Activated naive CD4-positive, alpha-beta T cell treated with anti-CD3 and anti-CD28 coated beads, Interleukin-2, amount 50 U/mL, for 72 hours (primary cell): ENCODE measurements around the gene M1AP. TPM values are rescaled to one million over a fixed set of nuclear protein-coding genes. Genes with fewer than 3 reads are reported as not detected.

Source experiments
- ATAC-seq, 2 donors: fragments of 150-1000 bp; cut with Tn5 transposase; 2 replicates each; pipeline ENCODE4 v1.10.0; 2021; ENCODE audit warnings: mild to moderate bottlenecking in 2 of 2, moderate library complexity in 2 of 2
- DNase-seq, 2 donors: peaks; one replicate each; pipeline ENCODE4 v3.0.0; 2021 to 2022; ENCODE audit warnings: low spot score in 2 of 2
- H3K27ac Mint-ChIP-seq, 2 donors: one replicate each; pipeline ENCODE4 v1.8.0; 2022; ENCODE audit warnings: mild to moderate bottlenecking in 2 of 2, mixed read lengths in 2 of 2
- H3K36me3 Mint-ChIP-seq, 2 donors: one replicate each; pipeline ENCODE4 v1.8.0; 2022; ENCODE audit warnings: mixed read lengths in 2 of 2
- H3K9me3 Mint-ChIP-seq, 2 donors: one replicate each; pipeline ENCODE4 v1.8.0; 2022; ENCODE audit warnings: mixed read lengths in 2 of 2
- total RNA-seq, 2 donors: library from RNA; stranded (reverse); gene quantifications; one replicate each; pipeline ENCODE4 v1.2.3, GENCODE V29; 2022

Gene M1AP
- total RNA-seq, 2 donors from 2014 or later = not detected

DNA sequence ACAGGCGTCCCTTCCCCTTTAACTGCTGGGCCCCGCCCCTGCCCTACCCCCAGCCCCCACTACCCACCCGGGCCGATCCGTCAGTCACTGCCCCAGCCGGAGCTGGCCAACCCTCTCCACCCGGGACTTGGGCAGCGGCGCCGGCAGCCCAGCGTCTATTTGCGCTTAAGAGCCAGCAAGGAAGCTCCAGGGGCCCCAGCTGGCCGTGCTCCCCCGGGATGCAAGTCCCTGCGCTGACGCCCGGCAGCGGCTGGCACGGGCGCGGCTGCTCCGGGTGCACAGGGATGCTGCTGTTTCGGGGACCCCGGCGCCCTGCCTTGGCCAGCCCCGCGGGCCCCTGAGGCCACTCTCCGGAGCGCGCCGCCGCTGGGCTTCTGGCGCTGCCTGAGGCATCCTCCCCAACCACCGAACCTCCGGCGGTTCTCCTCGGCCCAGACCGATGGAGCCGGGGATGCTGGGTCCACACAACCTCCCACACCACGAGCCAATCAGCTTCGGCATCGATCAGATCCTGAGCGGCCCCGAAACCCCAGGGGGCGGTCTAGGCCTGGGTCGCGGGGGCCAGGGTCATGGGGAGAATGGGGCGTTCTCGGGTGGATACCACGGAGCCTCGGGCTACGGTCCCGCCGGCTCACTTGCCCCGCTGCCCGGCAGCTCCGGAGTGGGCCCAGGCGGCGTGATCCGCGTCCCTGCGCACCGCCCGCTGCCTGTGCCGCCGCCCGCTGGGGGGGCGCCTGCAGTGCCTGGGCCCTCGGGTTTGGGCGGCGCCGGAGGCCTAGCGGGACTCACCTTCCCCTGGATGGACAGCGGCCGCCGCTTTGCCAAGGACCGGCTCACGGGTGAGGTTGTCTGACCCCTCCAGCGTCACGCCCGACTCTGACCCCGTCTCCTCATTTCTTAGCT is 133.5 kb downstream of the M1AP start, which contains the start of gene TLX2:
Gene TLX2 (plus strand): TSS at position 83 of the 903 bp plus-strand sequence. CDS start 357 bp downstream, at position 440.
- peak in 1 of 2 donors; percentile 36 for DNase-seq
- peak in 1 of 2 donors; percentile 30 for ATAC-seq

DNA sequence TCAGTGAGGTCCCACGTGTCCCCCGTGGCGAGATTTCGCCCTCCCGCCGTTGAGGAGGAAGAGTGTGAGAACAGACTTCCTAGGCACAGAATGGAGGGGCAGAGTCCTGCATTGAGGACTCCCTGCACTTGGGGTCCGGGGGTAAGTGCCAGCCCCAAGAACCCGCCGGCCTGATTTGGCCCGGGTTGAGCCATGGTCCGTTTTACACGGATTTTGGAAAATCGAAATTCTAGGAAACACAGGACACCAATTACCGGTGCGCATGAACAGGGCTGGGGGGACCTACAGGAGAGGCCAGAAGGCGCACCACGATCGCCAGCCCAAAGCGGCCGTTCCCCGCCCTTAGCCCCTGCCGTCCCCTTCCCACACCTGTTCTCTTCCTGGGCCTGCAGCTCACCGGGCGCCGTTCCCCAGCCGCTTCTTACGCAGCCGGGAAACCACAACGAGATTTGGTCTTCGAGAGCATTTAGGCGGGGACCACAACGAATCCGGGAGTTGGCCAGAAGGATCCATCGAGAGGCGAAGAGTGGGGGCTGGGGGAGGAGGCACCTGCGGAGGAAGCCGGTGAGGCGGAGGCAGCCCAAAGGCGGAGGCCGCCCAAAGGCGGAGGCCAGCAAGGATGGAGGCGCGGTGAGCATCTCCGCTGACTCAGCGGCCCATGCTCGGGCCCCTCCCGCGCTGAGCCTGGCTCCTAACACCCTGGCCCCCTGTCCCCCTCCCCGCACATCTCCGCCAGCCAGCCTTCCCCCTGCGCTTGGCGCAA is 134.3 kb downstream of the M1AP start:
- Mint-ChIP-seq H3K9me3 (peaks cover 0 to 4% of the 10 kb centered on the region in 2 donors), H3K36me3 (peaks cover 10 to 16% of the 10 kb centered on the region in 2 donors), H3K27ac (no peak overlapping the region)
- DNase-seq = peak in 1 of 2 donors; percentile 42
- ATAC-seq = peak; percentile 39 to 48

More for the DNA sequence above, 133.5 kb downstream of the M1AP start, which contains the start of gene TLX2:
- Mint-ChIP-seq H3K36me3 (peaks cover 10 to 16% of the 10 kb centered on the region in 2 donors), H3K27ac (no peak within 1 kb of the TSS), H3K9me3 (peaks cover 0 to 4% of the 10 kb centered on the region in 2 donors)

DNA sequence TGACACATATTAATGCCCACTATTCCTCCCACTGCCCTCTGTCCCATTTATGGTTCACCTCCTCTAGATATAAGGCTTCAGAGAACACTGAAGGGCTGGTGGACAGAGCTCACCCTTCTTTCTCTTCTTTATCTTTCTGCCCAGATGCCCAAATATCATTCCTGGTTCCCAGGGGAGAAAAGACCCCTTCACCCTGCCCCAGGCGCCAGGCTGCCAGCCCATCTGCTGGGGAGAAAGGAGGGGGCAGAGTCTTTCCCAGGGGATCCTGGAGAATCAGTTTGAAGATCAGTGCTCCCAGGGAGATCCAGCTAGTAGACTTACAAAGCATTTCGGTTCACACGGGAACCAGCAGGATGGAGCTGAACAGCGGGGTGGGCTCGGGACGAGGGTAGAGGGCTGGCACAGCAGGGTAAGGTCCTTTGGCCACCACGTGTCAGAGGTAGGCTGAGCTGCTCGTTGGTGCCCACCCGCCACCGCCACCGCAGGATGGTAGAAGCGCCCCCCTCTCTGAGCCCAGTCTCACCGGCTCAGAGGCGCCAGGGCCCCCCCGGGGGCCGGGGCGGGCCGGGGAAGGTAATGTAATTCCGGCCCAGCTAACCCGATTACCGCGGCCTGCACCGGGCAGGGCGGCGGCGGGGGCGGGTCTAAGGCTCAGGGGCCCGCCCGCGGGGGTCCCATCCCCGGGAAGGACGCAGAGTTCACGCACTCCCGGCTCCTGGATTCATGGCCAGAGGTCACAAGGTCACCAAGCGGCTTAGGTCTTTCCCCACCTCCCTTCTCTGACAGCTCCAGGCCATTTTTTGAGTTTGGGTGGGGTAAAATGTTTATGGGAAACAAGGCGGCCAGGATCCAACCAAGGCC is 135.2 kb downstream of the M1AP start:
- Mint-ChIP-seq H3K9me3 (peaks cover 0 to 4% of the 10 kb centered on the region in 2 donors), H3K27ac (peak overlapping the region in 1 of 2 donors; percentile 37), H3K36me3 (peaks cover 10 to 16% of the 10 kb centered on the region in 2 donors)
- no peak for ATAC-seq
- DNase-seq = no peak

DNA sequence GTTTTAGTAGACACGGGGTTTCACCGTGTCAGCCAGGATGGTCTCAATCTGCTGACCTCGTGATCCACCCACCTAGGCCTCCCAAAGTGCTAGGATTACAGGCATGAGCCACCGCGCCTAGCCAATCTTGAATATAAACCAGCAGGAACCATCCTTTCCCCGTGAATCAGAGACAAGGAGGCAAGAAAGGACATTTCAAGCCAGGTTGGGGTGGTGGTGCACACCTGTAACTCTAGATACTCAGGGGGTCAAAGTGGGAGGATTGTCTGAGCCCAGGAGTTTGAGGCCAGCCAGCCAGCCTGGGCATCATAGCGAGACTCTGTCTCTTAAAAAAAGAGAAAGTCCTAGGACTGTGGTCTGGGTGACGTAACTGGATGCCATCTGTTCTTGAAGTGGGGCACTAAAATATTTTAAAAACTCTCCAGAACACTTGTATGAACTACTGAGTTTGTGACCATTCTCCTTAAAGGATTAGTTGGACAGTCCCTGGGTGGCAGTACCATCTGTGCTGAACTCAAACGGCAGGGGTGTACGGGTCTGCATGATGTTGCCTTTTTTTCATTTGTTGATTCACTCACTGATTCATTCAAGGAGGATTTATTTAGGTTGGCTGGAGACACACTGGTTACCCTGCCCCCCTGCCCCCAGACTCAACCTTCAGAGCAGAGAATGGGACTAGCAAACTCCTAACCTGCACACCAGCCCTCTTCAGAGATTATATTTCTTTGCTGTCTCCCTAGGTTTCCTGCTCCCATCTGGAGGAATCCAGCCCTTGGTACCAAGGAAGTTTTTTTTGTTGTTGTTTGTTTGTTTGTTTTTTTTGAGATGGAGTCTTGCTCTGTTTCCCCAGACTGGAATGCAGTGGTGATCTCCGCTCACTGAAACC is 136.8 kb downstream of the M1AP start:
- no peak for ATAC-seq
- Mint-ChIP-seq H3K9me3 (peaks cover 0 to under 1% of the 10 kb centered on the region in 2 donors), H3K36me3 (peaks cover 12 to 21% of the 10 kb centered on the region in 2 donors), H3K27ac (no peak overlapping the region)
- DNase-seq = no peak

- H3K27ac Mint-ChIP-seq = no peak overlapping the region
- H3K36me3 Mint-ChIP-seq = peaks cover 12 to 22% of the 10 kb centered on the region in 2 donors
- DNase-seq (no peak), ATAC-seq (no peak)
- H3K9me3 Mint-ChIP-seq = no peaks in the 10 kb centered on the region
These were observed 137.9 kb downstream of the M1AP start for GRCh38 chr2:74510272-74510671.

DNA sequence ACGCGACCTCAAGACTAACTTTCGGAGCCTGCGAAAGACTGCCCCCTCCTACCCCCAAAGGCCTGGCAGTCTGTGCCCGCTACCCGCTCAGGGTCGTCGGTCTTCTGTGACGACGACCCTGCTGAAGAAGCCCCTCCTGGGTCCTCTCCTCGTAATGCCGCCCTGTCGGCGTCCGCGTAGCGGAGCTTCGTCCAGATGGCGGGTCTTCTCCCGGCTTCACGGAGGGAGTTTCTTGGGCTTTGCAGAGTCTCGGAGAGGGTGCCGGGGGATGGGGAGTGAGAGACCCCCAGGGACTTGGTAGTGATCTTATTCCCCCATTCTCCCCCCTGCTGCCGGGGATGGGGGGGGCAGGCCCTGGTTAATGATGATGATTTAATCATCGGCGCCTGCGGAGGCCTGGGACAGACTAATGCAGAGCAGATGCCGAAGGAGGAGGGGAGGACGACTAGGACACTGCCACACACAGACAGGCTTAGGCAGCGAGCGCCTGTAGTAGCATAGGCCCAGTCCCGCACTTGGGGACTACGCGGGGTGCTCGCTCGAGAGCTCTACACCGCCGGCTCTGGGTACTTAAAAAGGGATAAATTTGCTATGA is 140.1 kb downstream of the M1AP start:
- DNase-seq (no peak), ATAC-seq (no peak)
- H3K9me3 Mint-ChIP-seq = no peaks in the 10 kb centered on the region
- peaks cover 27 to 33% of the 10 kb centered on the region in 2 donors for H3K36me3 Mint-ChIP-seq
- peak overlapping the region; percentile 96 to 100 for H3K27ac Mint-ChIP-seq

Other genes with a start within 250 kb of the M1AP start
- gene C2orf81, start 226.7 kb downstream of the M1AP start, total RNA-seq = 1 to 10 TPM; 2.1 to 6.4 TPM
- 100 to 1,000 TPM in 1 of 2 donors, 10 to 100 TPM in 1; 14.3 to 173 TPM for gene WDR54, start 226.6 kb downstream of the M1AP start, total RNA-seq
- gene RTKN, start 206.4 kb downstream of the M1AP start, total RNA-seq = 1 to 10 TPM in 1 of 2 donors, under 1 TPM in 1; 0.91 to 4.6 TPM
- 10 to 100 TPM; 26.2 to 50.3 TPM for gene INO80B, start 193.2 kb downstream of the M1AP start, total RNA-seq
- gene WBP1, start 189.9 kb downstream of the M1AP start, total RNA-seq = 10 to 100 TPM; 33.5 to 58.6 TPM
- 10 to 100 TPM; 61.8 to 64.7 TPM for gene MOGS, start 182.9 kb downstream of the M1AP start, total RNA-seq
- gene MRPL53, start 175.7 kb downstream of the M1AP start, total RNA-seq = 10 to 100 TPM; 82.4 to 99.4 TPM
- 10 to 100 TPM; 16.4 to 25.3 TPM for gene CCDC142, start 165.3 kb downstream of the M1AP start, total RNA-seq
- 10 to 100 TPM; 30.3 to 35.0 TPM for gene TTC31, start 165.2 kb downstream of the M1AP start, total RNA-seq
- gene LBX2, start 148.7 kb downstream of the M1AP start, total RNA-seq = under 1 TPM; 0.36 to 0.39 TPM
- 10 to 100 TPM; 26.2 to 39.9 TPM for gene PCGF1, start 140.6 kb downstream of the M1AP start, total RNA-seq
- gene TLX2, start 133.9 kb downstream of the M1AP start, total RNA-seq = under 1 TPM; 0.19 to 0.25 TPM
- gene DQX1, start 122.1 kb downstream of the M1AP start, total RNA-seq = 1 to 10 TPM in 1 of 2 donors, under 1 TPM in 1; 0.29 to 2.3 TPM
- 10 to 100 TPM; 42.3 to 97.1 TPM for gene AUP1, start 118.6 kb downstream of the M1AP start, total RNA-seq
- gene HTRA2, start 118.4 kb downstream of the M1AP start, total RNA-seq = 10 to 100 TPM; 57.5 to 84.4 TPM
- 1 to 10 TPM in 1 of 2 donors, under 1 TPM in 1; 0.20 to 1.5 TPM for gene LOXL3, start 94.4 kb downstream of the M1AP start, total RNA-seq
- gene DOK1, start 93.6 kb downstream of the M1AP start, total RNA-seq = 10 to 100 TPM; 23.6 to 25.6 TPM
- gene SEMA4F, start 5.9 kb upstream of the M1AP start, total RNA-seq = 1 to 10 TPM; 4.7 to 4.8 TPM
- 10 to 100 TPM; 18.5 to 84.5 TPM for gene HK2, start 185.8 kb upstream of the M1AP start, total RNA-seq